ENCODE results near the gene FAM118B.

- TF ChIP-seq POLR2A (IDR thresholded peaks at IDR 0.05) (no peak), POLR2AphosphoS5 (IDR thresholded peaks at IDR 0.05) (no peak)
- TF ChIP-seq, protein P1, sequence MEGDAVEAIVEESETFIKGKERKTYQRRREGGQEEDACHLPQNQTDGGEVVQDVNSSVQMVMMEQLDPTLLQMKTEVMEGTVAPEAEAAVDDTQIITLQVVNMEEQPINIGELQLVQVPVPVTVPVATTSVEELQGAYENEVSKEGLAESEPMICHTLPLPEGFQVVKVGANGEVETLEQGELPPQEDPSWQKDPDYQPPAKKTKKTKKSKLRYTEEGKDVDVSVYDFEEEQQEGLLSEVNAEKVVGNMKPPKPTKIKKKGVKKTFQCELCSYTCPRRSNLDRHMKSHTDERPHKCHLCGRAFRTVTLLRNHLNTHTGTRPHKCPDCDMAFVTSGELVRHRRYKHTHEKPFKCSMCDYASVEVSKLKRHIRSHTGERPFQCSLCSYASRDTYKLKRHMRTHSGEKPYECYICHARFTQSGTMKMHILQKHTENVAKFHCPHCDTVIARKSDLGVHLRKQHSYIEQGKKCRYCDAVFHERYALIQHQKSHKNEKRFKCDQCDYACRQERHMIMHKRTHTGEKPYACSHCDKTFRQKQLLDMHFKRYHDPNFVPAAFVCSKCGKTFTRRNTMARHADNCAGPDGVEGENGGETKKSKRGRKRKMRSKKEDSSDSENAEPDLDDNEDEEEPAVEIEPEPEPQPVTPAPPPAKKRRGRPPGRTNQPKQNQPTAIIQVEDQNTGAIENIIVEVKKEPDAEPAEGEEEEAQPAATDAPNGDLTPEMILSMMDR (IDR thresholded peaks at IDR 0.05 in 8 of 11, conservative IDR thresholded peaks at IDR 0.05 in 3 of 11): no peak
Observed at GRCh38 chr11:126262216-126262615, 50.6 kb downstream of the FAM118B start.

All from spleen (tissue), 7 donors.